HepG2 (cell line): Measurements from ENCODE around the gene NUBP1. TPM values are rescaled to one million over a fixed set of nuclear protein-coding genes. Genes with fewer than 3 reads are reported as not detected.

ENCODE experiments used
- BCLAF1 ChIP-seq: fragments of 450-650 bp; IDR thresholded peaks from 2 replicates; pipeline ENCODE4 v1.6.1; 2017; ENCODE audit warnings: mild to moderate bottlenecking
- FOXA1 ChIP-seq, 2 experiments: fragments of 450-650 bp in 1 of 2; sonication (generic) in 1 of 2; formaldehyde crosslinking in 1 of 2; IDR thresholded peaks; 2 replicates each; pipeline versions ENCODE4 v1.4.0 to v1.6.1; 2016 to 2020; ENCODE audit warnings: missing genetic modification reagents in 1 of 2
- MED1 ChIP-seq: sonication (generic); formaldehyde crosslinking; IDR thresholded peaks from 2 replicates; pipeline ENCODE4 v1.4.0; 2020; ENCODE audit warnings: missing genetic modification reagents
- MED13 ChIP-seq: sonication (generic); formaldehyde crosslinking; IDR thresholded peaks from 2 replicates; pipeline ENCODE4 v1.5.0; 2020; ENCODE audit warnings: missing genetic modification reagents
- THRA ChIP-seq: sonication (generic); formaldehyde crosslinking; IDR thresholded peaks from 2 replicates; pipeline ENCODE4 v1.4.0; 2020; ENCODE audit warnings: missing genetic modification reagents, borderline replicate concordance
- ZFP91 ChIP-seq: sonication (generic); formaldehyde crosslinking; IDR thresholded peaks from 2 replicates; pipeline ENCODE4 v1.9.0; 2022; ENCODE audit warnings: missing genetic modification reagents, mild to moderate bottlenecking, borderline replicate concordance
- ZNF296 ChIP-seq: sonication (generic); formaldehyde crosslinking; conservative IDR thresholded peaks from 2 replicates; pipeline ENCODE4 v1.5.0; 2020; ENCODE audit warnings: mild to moderate bottlenecking, missing genetic modification reagents
- ZNF549 ChIP-seq: sonication (generic); formaldehyde crosslinking; IDR thresholded peaks from 2 replicates; pipeline ENCODE4 v1.5.0; 2020; ENCODE audit warnings: missing genetic modification reagents
- ZNF704 ChIP-seq: sonication (generic); formaldehyde crosslinking; IDR thresholded peaks from 2 replicates; pipeline ENCODE4 v1.8.1; 2023; ENCODE audit warnings: mild to moderate bottlenecking, inconsistent platforms, moderate library complexity, missing genetic modification reagents, borderline replicate concordance
- polyA plus RNA-seq, 8 experiments: library from polyadenylated mRNA; depleted of rRNA in 3 of 8; stranded (reverse) in 7 of 8; unstranded in 1 of 8; fragments of >200 nt; fragmentation: Illumina TruSeq in 4 of 8; extraction: Trizol in 4 of 8; gene quantifications; 2 replicates each; pipeline versions ENCODE4 v1.2.1 to v1.2.3, GENCODE V29; 2011 to 2016; ENCODE audit warnings: low read depth in 4 of 8, missing spikeins in 1 of 8, mixed read lengths in 1 of 8; ENCODE audit not compliant: insufficient read depth in 1 of 8
- total RNA-seq, 5 experiments: library from RNA; depleted of rRNA; stranded (reverse); fragments of >200 nt; fragmentation: Illumina TruSeq; extraction: Trizol; gene quantifications; 2 replicates each; pipeline ENCODE4 v1.2.3, GENCODE V29; 2016; ENCODE audit warnings: low read depth in 1 of 5
- TF ChIP-seq, protein P1 (sequence below): sonication (generic); formaldehyde crosslinking; IDR thresholded peaks from 2 replicates; pipeline ENCODE4 v1.5.0; 2020; ENCODE audit warnings: mild to moderate bottlenecking, missing genetic modification reagents
- TF ChIP-seq, protein P2 (sequence below): IDR thresholded peaks from 2 replicates; pipeline ENCODE4 v1.4.0; 2020; ENCODE audit warnings: mild to moderate bottlenecking, missing genetic modification reagents
- TF ChIP-seq, protein P3 (sequence below): sonication (generic); formaldehyde crosslinking; IDR thresholded peaks from 2 replicates; pipeline ENCODE4 v1.8.0; 2022; ENCODE audit warnings: mild to moderate bottlenecking, missing genetic modification reagents, borderline replicate concordance

Gene NUBP1
- total and polyA plus RNA-seq, 2 of the 13 experiments (the other 11 are each of a cell fraction or from before 2014, with no cell fraction given), result 53.5 to 70.4 TPM

GRCh38 chr16:10743610-10744369, at the start of gene NUBP1 (continued):
- TF ChIP-seq, protein P1, sequence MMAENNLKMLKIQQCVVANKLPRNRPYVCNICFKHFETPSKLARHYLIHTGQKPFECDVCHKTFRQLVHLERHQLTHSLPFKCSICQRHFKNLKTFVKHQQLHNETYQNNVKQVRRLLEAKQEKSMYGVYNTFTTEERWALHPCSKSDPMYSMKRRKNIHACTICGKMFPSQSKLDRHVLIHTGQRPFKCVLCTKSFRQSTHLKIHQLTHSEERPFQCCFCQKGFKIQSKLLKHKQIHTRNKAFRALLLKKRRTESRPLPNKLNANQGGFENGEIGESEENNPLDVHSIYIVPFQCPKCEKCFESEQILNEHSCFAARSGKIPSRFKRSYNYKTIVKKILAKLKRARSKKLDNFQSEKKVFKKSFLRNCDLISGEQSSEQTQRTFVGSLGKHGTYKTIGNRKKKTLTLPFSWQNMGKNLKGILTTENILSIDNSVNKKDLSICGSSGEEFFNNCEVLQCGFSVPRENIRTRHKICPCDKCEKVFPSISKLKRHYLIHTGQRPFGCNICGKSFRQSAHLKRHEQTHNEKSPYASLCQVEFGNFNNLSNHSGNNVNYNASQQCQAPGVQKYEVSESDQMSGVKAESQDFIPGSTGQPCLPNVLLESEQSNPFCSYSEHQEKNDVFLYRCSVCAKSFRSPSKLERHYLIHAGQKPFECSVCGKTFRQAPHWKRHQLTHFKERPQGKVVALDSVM (CRISPR knock-in tag), result no peak; the same call in 1 of the 2 replicates
- peak; percentile 96 for TF ChIP-seq ZNF704 (CRISPR knock-in tag)
- TF ChIP-seq, protein P2, sequence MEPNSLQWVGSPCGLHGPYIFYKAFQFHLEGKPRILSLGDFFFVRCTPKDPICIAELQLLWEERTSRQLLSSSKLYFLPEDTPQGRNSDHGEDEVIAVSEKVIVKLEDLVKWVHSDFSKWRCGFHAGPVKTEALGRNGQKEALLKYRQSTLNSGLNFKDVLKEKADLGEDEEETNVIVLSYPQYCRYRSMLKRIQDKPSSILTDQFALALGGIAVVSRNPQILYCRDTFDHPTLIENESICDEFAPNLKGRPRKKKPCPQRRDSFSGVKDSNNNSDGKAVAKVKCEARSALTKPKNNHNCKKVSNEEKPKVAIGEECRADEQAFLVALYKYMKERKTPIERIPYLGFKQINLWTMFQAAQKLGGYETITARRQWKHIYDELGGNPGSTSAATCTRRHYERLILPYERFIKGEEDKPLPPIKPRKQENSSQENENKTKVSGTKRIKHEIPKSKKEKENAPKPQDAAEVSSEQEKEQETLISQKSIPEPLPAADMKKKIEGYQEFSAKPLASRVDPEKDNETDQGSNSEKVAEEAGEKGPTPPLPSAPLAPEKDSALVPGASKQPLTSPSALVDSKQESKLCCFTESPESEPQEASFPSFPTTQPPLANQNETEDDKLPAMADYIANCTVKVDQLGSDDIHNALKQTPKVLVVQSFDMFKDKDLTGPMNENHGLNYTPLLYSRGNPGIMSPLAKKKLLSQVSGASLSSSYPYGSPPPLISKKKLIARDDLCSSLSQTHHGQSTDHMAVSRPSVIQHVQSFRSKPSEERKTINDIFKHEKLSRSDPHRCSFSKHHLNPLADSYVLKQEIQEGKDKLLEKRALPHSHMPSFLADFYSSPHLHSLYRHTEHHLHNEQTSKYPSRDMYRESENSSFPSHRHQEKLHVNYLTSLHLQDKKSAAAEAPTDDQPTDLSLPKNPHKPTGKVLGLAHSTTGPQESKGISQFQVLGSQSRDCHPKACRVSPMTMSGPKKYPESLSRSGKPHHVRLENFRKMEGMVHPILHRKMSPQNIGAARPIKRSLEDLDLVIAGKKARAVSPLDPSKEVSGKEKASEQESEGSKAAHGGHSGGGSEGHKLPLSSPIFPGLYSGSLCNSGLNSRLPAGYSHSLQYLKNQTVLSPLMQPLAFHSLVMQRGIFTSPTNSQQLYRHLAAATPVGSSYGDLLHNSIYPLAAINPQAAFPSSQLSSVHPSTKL, result peak; percentile 67
- TF ChIP-seq ZNF549 (CRISPR knock-in tag), result no peak
- TF ChIP-seq, protein P3, sequence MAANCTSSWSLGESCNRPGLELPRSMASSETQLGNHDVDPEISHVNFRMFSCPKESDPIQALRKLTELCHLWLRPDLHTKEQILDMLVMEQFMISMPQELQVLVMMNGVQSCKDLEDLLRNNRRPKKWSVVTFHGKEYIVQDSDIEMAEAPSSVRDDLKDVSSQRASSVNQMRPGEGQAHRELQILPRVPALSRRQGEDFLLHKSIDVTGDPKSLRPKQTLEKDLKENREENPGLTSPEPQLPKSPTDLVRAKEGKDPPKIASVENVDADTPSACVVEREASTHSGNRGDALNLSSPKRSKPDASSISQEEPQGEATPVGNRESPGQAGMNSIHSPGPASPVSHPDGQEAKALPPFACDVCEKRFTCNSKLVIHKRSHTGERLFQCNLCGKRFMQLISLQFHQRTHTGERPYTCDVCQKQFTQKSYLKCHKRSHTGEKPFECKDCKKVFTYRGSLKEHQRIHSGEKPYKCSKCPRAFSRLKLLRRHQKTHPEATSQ (CRISPR knock-in tag), result peak; percentile 90; the same call in 1 of the 2 replicates
- TF ChIP-seq BCLAF1, result no peak
- TF ChIP-seq FOXA1 (IDR thresholded peaks at IDR 0.05), result no peak
- no peak; the same call in 1 of the 2 replicates for TF ChIP-seq FOXA1 (CRISPR knock-in tag; IDR thresholded peaks at IDR 0.05)
- peak; percentile 86 for TF ChIP-seq MED13 (CRISPR knock-in tag)
- peak; percentile 95 for TF ChIP-seq ZFP91
- peak; percentile 57 for TF ChIP-seq MED1 (CRISPR knock-in tag)
- TF ChIP-seq THRA (CRISPR knock-in tag), result no peak
- no peak for TF ChIP-seq ZNF296
